GM03348 (cell line): ENCODE data around the gene HSD17B3.

Experiments
- DNase-seq: peaks from one replicate; pipeline ENCODE4 v3.0.0; 2012; ENCODE audit warnings: low spot score

HSD17B3 gene

DNA sequence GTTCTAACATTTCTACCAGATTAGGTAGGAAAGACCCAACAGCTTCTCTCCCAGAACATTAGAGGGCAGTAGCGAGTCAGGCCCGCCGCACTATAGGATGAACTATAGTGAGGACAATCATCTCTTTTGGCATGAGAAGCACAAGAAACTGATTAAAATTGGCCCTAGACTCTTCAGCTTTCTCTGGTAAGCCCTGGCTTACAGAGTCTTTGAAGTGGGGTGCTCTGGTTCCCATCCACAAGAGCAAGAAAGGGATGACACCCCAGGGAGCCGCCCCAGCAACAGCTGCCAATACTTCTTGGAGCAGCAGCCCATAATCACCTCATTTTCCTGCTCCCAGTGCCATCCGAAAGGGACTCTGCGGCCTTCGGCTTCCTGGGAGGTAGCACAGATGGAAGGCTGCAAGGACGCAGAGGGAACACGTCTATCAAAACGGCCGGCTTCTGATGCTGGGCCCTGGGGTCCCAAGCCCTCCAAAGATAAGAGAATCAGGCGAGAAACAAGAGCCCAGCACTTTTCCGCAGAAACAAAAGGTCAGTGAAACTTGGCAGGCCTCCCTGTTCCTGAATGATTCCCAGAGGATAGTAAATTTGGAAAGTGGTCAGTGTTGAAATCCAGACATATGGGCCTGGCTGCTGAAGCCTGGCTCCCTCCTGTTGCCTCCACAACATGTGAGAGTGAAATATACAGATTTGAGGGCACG, 69.3 kb downstream of the HSD17B3 start:
- DNase-seq = peak; percentile 83

DNA sequence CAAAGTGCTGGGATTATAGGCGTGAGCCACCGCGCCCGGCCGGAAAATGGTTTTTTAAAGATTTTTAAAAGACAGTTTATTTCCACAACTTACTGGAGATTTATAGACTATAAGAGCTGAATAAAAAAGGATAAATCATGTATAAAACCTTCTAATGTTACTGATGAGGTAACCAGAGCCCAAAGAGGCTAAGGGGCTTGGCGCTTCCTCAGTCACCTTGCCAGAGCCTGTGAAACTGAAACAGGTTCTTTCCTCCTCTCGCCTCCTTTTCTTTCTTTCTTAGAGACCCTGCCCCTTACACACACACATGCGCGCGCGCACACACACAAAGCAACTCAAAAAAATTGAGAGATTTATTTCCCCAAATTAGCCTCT, 69.8 kb downstream of the HSD17B3 start:
- no peak for DNase-seq

DNA sequence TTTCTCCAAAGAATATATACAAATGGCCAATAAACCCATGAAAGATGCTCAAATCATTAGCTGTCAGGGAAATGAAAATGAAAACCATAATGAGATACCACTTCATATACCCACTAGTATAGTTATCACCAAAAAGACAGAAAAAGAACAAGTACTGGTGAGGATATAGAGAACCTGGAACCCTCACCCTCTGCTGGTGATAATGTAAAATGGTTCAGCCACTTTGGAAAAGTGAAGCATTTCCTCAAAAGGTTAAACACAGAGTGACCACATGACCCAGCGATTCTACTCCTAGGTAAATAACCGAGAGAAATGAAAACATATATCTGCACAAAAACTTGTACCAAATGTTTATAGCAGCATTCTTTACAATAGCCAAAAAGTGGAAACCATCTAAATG, 72.0 kb downstream of the HSD17B3 start:
- no peak for DNase-seq

DNA sequence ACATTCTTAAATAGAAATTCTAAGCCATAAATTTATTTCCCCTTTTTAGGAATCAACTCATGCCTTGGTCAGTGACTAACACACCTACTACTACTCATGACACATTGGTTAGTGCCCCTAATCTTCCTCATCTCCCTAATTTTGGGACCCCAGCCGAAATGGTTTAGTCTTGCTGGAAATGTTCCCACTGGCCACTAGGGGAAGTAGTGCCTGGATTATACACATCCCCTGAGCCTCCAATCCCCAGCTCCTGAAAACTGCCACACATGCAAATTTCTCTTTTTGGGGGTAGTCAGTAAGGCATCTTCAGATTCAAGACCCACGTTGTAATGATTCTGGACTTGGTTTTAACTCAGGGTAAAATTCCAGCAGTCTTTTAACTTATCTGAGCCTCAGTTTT, 79.8 kb downstream of the HSD17B3 start:
- DNase-seq = no peak

DNA sequence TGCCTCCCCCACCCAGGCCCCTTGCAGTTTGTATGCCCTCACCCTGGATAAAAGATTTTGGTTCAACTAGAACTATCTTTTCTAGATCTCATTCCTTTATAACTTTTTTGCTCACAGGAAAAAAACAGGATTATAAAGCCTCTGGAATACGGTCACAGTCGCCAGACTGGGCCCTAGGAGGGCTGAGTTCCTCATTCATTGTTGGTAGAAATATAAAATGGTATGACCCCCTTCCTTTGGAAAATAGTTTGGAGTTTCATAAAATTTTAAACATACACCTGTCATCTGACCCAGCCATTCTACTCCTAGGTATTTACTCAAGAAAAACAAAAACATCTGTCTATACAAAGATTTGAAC, 82.1 kb downstream of the HSD17B3 start:
- DNase-seq = no peak

DNA sequence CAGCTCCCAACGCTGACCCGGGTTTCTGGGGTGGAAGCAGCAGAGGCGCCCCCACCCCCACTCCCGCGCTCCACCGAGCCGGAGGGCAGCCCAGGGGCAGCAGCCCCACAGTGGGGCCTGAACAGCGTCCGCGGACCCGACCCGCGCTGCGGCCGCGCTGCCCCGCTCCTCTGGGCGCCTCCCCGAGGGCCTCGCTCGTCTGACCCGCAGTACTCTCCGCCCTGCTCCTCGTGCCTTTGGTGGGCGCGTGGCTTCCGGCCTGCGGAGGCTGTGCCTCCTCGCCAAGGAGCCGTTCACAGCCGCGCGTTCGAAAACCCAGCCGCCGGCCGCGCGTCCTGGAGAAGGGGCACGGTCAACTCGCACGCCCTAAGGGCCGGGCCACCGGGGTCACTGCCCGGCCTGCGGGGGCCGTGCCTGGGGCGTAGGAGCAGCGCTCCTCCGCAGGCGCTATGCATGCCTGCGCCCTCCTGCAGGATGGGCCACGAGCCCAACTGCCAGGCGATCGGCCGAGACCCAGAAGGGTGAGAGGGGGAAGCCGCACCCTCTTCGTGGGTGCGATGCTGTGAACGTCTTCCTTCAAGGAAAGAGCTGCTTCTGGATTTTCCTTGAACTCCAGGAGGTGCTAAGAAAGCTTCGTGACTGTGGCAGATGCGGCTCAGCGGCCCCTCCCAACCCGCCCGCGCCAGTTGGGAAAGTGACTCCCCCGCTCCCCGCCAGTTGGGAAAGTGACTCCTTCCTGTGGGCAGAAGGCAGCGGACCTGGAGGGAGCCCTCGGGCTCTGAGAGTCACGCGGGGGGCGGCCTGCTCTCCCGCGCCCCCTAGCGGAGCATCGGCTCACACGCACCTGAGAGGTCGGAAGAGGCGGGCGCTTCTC, 82.7 kb downstream of the HSD17B3 start:
- DNase-seq = peak; percentile 58

DNA sequence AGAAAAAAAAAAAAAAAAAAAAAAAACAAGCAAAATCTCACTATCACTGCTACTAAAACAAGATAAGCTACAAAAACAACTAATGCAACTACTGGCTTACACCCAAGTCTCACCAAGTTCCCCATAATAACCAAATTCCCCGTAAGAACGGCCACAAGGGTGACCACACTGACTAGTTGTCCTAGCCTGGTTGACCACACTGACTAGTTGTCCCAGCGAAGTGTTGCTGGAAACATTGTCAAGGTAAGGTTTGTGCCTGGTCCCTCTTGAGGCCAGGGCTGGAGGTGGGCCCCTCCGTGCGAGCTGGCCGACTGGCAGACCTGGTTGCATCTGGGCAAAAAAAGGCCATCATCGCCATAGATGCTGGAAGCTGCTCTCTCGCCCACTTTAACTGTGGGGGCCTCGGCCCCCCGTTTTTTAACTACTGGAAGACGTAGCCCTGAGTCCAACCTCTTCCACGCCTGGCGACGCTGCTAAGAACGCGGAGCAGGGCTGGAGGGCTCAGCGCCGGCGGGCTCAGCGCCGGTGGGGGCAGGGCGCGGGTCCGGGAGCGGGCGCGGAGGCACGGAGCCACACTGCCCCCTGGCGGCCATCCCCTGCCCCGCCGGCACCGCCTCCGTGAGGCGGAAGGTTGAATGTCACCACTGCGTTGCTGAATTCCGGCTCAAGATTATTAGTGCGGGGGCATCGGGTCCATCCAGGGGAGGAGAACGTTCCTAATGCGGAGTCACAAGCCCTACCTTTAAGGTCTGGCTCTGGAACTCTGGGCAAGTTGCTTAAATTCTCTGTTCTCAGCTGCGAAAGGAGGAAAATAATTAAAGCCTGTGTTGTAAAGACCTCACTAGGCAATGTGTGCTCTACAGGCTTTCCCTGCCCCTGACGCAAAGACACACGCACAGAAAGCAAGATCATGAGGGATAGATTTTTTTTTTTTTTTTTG, 84.0 kb downstream of the HSD17B3 start:
- DNase-seq = peak; percentile 95

DNA sequence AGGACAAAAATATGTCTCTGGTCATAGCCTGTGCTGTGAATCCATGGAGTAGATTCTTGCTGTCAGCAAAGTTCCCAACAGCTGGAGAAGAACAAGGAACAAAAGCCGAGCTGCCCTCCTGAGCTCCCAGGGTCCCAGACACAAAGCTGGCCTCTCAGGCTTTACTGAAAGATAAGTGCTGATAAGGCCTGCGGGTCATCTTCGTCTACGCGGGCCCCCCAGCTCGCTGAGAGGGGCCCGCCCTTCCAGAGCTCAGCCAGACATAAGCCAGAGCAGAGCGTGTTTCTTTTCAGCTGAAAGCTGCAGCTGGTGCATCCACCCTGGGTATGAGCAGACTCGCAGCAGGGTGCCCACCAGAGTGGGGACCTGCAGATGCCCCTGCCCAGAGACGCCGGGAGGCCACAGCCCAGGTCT, 84.7 kb downstream of the HSD17B3 start:
- DNase-seq = no peak

DNA sequence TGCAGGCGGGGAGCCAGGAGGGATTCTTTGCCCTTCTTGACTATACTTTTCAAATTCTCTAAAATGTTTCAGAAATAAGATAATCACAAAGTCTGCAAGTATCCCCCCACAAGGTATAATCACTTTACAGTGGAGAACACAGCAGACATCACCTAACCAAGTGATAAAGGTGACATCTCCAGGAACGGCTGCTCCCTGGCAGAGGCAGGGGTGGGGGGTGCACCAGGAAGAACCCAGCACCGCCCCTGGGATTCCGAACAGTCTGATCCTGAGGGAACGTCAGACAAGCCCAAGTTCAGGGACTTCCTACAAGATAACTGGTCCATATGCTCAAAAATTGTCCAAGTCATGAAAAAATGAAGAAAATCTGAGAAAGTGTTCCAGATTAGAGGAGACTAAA, 85.4 kb downstream of the HSD17B3 start:
- DNase-seq = no peak

DNA sequence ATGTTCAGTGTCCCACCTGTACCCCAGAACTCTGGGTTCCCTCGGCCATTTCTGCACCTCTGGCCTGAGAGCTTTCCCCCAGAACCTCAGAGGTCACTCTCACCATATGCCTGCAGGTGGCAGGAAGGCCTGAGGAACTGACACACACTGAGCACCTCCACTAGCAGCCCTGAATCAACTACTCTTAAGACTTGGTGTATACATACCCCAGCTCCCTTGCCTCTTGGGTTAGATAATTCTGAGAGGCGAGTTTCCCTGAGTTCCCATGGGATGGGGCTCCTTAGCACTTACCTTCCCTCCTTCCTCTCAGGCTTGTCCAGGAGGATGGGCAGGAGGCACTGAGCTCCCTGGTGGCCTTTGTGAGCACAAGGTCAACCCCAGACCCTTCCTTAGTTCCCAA, 86.1 kb downstream of the HSD17B3 start:
- no peak for DNase-seq

DNA sequence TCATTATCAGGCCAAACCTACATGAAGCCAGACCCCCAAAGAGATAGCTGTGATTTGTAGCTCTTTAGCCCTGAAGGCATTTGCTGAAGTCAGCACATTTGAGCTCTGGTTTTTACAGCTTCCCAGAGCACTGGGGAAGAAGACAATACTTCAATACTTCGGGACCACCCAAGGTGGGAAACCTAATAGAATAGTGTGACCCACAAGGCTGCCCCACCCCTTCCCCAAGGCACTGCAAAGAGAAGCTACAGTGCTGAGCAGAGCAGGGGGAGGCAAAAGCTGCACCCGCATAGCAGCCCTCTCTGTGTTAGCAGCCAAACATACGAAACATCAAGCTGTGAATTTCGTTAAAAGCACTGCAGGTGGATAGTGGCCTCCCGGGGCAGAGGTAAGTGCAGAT, 87.3 kb downstream of the HSD17B3 start:
- DNase-seq = no peak

DNA sequence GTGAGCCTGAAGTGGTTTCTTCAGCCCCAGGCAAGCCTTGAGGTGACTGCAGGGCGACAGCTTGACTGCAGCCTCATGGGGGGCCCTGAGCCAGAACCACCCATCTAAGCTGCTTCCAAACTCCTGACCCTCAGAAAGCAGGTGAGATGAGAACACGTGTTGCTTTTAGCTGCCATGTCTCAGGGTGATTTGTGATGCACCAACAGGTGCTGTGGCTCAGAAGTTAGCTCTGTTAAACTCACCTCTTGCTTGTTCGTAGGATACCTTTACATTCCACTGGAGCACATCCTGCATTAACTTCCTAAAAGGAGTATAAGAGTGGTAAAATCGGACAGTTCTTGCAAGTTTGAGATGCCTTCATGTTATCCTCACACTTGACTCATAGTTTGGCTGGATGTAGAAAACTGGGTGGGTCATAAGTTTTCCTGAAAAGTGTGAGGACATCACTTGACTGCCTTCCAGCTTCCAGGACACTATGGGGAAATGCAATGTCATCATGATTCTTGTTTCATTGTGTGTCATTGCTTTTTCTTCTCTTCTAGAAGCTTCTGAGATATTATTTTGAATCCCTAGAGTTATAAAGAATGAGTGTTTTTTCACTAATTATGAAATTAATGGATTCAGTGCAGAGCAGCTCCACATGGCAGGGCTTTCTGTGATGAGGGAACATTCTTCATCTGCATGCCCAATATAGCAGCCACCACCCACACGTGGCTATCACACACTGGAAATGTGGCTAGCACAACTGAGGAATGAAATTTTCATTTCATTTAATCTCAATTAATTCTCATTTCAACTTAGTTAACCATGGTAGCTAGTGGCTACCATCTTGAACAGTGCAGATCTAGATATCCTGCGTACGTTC, 92.3 kb downstream of the HSD17B3 start:
- DNase-seq = peak; percentile 84

DNA sequence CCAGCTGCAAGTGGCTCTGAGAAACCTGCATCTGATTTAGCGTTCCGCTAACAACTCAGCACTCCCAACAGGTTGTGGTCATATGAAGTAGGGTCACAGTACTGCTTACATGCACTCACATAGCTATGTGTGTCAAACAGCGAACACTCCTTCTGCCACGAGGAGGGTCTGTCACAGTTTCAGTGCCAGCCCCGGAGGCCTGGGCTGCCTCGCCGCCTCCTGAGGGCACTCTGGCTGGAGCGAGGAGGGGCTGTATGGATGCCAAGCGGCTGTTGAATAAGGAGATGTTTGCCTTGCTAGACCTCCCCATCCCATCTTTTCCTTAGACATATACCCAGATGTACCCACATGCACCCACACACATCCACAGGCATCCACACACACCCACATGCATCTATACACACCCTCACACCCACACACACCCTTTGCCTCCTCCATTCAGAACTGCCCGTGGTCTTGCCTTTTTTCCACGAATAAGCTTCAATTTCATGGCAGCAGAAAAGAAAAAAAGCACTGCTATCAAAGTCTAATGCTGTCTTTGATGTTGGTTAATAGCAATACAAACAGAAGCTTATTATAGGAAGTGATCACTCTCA, 95.7 kb downstream of the HSD17B3 start:
- no peak for DNase-seq

DNA sequence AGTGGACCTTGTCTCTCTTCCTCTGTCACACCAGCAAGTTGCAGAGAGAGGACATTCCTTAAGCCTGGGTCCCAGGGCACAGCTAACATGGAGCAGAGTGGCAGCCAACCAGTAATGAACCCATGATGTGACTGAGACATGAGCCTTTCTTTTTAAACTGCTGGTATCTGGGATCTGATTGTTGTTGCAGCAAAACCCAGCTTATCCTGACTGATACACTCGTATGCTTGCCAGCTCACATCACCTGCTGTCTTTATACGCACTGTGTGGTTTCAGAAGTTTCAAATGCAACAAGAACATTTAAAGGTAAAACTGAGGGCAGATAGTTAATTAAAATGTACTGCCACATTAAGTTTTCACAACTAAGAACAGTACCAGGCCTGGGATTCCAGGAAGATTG, 97.1 kb downstream of the HSD17B3 start:
- no peak for DNase-seq

DNA sequence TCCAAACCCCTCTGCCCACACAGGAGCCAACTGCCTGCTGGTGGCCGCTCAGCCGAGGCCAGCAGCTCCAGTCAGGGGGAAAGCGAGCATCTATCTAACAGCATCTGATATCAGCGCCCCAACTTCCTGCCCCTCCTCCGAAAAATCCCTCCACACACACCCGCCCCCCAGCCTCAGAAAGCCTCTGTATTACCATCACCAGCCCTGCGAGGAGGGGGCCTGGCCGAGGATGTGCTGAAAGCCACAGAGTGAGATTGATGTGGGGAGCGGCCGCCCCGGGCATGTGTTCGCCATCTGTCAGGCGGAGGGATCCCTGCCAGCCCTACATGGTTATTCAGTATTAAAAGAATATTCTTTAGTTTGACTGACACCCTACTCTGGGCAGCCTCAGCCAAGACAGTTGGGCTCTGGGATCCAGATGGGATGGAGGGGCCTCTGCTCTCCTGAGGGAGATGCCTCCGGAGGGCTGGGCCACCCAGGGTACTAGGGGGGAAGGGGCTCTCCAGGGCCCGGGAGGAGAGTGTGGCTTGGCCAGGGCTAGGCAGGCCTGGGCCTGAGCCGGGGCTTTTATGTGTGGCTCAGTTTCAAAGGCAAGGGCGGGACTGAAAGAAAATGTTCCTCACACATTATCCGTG, 98.0 kb downstream of the HSD17B3 start:
- peak; percentile 60 for DNase-seq

DNA sequence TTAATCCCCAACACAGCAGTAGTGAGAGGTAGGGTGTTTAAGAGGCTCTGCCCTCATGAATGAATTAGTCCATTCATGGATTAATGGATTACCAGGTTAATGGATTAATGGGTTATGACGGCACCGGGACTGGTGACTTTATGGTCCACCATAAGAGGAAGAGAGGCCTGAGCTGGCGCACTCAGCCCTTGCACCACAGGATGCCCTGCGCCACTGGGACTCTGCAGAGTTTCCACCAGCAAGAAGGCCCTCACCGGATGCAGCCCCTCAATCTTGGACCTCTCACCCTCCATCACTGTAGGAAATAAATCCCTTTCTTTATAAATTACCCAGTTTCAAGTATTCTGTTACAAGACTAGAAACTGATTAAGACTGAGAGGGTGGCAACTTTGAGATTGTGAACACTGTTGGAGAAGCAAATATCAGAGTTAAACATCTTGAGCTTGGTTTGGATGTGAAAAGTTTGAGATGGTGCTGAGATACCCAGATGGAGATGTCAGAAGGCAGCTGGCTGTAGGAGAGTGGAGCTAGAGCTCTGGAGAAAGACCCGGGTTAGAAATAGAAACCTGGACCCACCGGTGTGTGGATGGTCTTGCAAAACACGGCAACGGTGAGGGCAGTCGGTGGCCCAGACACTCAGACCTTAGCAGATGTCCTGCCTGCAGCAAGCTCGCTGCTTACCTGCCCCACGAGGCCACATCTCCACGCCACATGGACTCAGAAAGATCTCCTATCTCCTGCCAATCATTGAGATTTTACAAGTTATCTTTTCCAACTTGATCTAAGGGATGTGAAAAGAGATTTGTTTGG, 98.8 kb downstream of the HSD17B3 start:
- DNase-seq = no peak

DNA sequence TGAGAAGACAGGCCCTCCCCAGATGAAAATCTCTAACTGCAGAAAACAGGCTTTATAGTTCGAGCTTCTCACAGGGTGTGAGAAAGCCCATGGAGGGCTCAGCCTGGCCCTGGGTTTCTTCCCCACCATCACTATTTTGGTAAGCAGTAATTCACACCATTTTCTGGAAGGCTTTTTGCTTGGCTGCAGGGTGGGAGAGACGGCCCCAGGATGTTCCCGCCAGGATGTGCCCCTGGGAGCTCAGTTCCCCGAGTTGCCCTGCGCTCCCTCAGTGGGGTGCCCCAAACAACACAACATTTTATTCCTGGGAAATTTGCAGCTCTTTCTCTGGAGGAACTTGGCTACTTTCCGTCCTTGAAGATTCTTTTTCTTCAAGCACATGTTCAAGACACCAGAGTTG, 100.8 kb downstream of the HSD17B3 start:
- DNase-seq = no peak

DNA sequence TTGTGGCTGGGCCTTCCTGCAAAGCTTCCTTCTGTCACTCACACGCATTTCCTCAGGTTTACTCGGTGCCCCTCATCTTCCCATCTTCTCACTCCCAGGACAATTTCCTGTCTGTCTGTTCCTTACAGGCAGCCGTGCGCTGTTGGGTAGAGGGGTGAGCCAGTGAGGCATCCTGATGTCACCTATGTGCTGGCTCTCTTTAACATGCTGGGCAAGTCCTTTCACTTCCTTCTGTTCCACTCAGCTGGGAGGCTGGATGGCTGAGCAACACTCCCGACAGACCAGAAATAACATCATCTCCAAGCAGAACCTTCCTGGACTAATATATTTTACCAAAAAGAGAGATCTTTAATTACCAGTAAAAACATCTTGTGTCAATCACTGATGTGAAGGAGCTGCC, 103.0 kb downstream of the HSD17B3 start:
- no peak for DNase-seq

DNA sequence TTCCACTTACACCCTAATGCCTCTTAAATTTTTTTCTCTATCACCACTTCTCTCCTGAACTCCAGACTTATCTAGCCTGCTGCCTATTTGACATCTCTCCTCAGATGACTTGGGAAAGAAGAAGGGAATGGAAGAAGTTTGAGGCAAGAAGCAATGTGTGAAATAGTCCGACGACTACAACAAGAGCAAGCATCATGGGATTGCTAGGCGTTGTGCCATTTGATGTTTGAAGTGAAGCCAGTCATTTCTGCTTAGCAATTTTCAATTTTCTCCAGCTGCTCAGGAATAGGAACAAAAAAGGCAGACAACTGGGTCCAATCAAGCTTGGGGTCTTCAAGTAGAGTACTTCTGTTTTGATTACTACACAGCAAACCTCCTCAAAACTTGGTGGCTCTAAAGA, 106.4 kb downstream of the HSD17B3 start:
- DNase-seq = no peak

DNA sequence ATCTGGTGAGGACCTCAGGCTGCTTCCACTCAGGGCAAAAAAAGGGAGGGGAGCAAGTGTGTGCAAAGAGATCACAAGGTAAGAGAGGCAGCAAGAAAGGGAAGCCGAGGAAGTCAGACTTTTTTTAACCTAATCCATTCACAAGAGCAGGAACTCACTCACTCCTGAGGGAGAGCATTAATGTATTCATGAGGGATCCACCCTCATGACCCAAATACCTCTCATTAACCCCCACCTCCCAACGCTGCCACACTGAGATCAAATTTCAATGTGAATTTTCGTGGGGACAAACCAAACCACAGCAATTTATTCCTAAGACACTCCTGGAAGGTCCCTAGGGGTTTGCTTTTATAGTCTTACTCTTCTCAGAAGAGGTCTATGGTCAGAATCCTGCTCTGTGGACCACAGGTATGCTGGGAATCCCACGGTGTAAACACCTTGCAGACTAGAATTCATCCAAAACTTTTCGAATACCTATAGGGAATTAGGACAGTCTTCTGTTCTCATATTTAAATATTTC, 108.7 kb downstream of the HSD17B3 start:
- DNase-seq = no peak
